ENCODE measurements around the gene ICAM1. TPM values are rescaled to one million over a fixed set of nuclear protein-coding genes. Genes with fewer than 3 reads are reported as not detected.

Gene ICAM1
- total RNA-seq, 4 donors from 2014 or later, result 5.1 to 19.0 (median 6.7) TPM

DNA sequence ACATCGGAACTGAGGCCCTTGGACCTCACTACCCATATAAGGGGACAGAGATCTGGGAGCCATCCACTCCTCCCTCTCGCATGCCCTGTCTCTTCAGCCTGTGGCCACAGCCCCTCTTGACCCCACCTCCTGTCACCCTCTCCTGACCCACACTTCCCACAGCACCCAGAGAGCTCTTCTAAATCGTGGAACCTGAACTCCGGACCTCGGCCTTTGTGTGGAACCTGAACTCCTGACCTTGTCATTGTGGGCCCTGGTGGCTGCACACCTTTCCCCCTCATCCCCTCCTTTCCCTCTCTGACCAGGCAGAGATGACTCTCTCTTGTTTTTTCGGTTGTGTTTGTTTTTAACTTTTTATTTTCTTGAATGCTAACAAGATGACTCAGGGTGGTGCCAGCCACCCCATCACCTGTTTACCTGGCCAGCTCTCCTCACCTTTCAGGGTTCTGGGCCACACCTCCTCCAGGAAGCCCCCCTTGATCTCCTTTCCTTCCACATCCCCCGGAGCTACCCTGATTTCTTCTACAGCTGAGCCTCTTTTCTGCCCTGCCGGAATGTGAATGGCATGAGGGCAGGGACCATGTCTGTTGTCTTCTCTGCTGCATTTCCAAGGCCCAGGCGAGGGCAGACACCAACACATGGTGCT is 13.8 kb upstream of the ICAM1 start:
- 89 to 90% methylated on average over 9 of the region's 9 CpGs for WGBS, 2 donors
- TF ChIP-seq POLR2A (IDR thresholded peaks at IDR 0.05), result no peak
- TF ChIP-seq, protein P1, sequence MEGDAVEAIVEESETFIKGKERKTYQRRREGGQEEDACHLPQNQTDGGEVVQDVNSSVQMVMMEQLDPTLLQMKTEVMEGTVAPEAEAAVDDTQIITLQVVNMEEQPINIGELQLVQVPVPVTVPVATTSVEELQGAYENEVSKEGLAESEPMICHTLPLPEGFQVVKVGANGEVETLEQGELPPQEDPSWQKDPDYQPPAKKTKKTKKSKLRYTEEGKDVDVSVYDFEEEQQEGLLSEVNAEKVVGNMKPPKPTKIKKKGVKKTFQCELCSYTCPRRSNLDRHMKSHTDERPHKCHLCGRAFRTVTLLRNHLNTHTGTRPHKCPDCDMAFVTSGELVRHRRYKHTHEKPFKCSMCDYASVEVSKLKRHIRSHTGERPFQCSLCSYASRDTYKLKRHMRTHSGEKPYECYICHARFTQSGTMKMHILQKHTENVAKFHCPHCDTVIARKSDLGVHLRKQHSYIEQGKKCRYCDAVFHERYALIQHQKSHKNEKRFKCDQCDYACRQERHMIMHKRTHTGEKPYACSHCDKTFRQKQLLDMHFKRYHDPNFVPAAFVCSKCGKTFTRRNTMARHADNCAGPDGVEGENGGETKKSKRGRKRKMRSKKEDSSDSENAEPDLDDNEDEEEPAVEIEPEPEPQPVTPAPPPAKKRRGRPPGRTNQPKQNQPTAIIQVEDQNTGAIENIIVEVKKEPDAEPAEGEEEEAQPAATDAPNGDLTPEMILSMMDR (IDR thresholded peaks at IDR 0.05), result no peak
- intact Hi-C loops (cut with DNase I; ENCODE audit: low total_unique reads), result loop anchor here (10.0 kb wide), 1 partner anchor 322 kb away; the partner anchor contains the start of gene OLFM2
- no peak overlapping the region for H3K4me3 ChIP-seq (ENCODE audit: low read depth, poor library complexity, severe bottlenecking)
- no peak for DNase-seq (ENCODE audit: low spot score in 2 of 2)

DNA sequence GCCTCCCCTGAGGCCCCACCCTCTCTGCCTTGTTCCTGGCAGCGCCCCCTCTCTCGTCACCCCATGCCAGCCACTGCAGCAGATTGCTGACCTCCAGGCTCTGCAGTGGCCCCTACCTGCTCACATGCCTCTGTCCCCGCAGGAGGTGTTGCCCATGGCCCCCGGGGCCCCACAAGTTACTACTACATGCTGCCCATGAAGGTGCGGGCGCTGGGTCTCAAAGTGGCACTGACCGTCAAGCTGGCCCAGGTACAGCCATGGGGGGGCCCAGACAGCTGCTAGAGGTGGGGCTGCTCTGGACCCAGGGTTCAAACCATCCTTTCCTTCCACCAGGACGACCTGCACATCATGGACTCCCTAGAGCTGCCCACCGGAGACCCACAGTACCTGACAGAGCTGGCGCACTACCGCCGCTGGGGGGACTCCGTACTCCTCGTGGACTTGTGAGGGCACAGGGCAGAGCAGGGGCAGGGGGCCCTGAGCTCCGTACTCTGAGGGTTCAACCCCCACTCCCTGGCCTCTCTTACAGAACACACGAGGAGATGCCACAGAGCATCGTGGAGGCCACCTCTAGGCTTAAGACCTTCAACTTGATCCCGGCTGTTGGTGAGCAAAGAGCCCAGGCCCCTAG is 12.7 kb upstream of the ICAM1 start:
- 92 to 94% methylated on average over 16 to 18 of the region's 18 CpGs for WGBS, 2 donors
- no peak for DNase-seq (ENCODE audit: low spot score in 2 of 2)
- TF ChIP-seq, protein P1 (IDR thresholded peaks at IDR 0.05), result no peak
- no peak for TF ChIP-seq POLR2A (IDR thresholded peaks at IDR 0.05)
- no peak overlapping the region for H3K4me3 ChIP-seq (ENCODE audit: low read depth, poor library complexity, severe bottlenecking)
- intact Hi-C loops (cut with DNase I; ENCODE audit: low total_unique reads), result loop anchor here (10.0 kb wide), 1 partner anchor 323 kb away; the partner anchor contains the start of gene OLFM2

GRCh38 chr19:10259162-10259905 is 11.6 kb upstream of the ICAM1 start:
- TF ChIP-seq POLR2A (IDR thresholded peaks at IDR 0.05), result no peak
- TF ChIP-seq, protein P1 (IDR thresholded peaks at IDR 0.05), result no peak
- peak; percentile 80 to 96 for DNase-seq (ENCODE audit: low spot score in 2 of 2)
- intact Hi-C loops (cut with DNase I; ENCODE audit: low total_unique reads), result loop anchor here (10.0 kb wide), 1 partner anchor 325 kb away; the partner anchor contains the start of gene OLFM2
- H3K4me3 ChIP-seq (ENCODE audit: low read depth, poor library complexity, severe bottlenecking), result no peak overlapping the region
- 45 to 61% methylated on average over 19 to 32 of the region's 32 CpGs for WGBS, 2 donors

DNA sequence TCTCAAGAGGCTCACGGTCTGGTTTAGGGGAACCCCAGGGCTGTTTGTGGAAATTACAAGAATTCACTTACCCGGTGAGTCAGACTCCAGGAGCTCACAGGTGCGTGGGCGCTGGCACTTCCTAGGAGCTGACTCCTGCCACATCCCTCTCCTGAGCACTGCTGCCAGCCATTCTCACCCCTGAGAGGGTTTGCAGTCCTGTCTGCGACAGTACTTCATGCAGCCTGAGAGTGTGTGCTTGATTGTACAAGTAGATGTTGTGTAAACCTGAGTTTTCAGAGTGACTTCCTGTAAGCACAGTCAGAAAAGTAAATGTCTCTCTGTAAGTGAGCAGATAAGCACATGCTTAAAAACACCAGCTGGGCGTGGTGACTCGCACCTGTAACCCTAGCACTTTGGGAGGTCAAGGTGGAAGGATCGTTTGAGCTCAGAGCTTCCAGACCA is 10.8 kb upstream of the ICAM1 start:
- DNase-seq (ENCODE audit: low spot score in 2 of 2), result no peak
- H3K4me3 ChIP-seq (ENCODE audit: low read depth, poor library complexity, severe bottlenecking), result no peak overlapping the region
- intact Hi-C loops (cut with DNase I; ENCODE audit: low total_unique reads), result no loop called here
- WGBS, 2 donors, result 44 to 66% methylated on average over 8 of the region's 8 CpGs
- TF ChIP-seq POLR2A (IDR thresholded peaks at IDR 0.05), result no peak
- TF ChIP-seq, protein P1 (IDR thresholded peaks at IDR 0.05), result no peak

DNA sequence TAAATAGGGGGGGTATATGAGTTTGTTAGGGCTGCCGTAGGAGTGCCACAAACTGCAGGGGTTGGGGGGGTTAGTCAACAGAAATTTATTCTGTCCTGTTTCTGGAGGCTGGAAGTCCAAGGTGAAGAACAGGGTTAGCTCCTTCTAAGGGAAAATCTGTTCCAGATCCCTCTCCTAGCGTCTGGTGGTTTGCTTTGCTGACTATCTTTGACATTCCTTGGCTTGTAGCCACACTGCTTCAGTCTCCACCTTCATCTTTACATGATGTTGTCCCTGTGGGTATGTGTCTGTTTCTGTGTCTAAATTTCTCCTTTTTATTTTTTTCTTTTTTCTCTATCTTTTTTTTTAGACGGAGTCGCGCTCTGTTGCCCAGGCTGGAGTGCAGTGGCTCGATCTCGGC is 8.1 kb upstream of the ICAM1 start:
- 75% methylated on average over 7 of the region's 7 CpGs for WGBS, 2 donors
- H3K4me3 ChIP-seq (ENCODE audit: low read depth, poor library complexity, severe bottlenecking), result no peak overlapping the region
- intact Hi-C loops (cut with DNase I; ENCODE audit: low total_unique reads), result no loop called here
- TF ChIP-seq POLR2A (IDR thresholded peaks at IDR 0.05), result no peak
- TF ChIP-seq, protein P1 (IDR thresholded peaks at IDR 0.05), result no peak
- DNase-seq (ENCODE audit: low spot score in 2 of 2), result no peak
